SHP77 (cell line): Measurements from ENCODE around the gene SORCS1.
"Not testable (repeated sequence)": the region's sequence is repeated elsewhere in the genome, so short reads cannot be mapped to it uniquely, and the experiment has no call there.

Experiments used
- DNase-seq, 2 experiments: peaks; one replicate each; lab custom pipeline; 2025; lab: John Stamatoyannopoulos, UW

The SORCS1 gene

GRCh38 chr10:106942035-106942662 is 222.4 kb downstream of the SORCS1 start:
- DNase-seq: no peak

GRCh38 chr10:106941297-106942034 is 223.0 kb downstream of the SORCS1 start:
- no peak for DNase-seq

- DNase-seq: no peak
Observed at GRCh38 chr10:106938513-106938912, 226.0 kb downstream of the SORCS1 start.

GRCh38 chr10:106935978-106936451 is 228.5 kb downstream of the SORCS1 start:
- no peak for DNase-seq

GRCh38 chr10:106931853-106932249 is 232.7 kb downstream of the SORCS1 start:
- DNase-seq: no peak

GRCh38 chr10:106931159-106931852 is 233.2 kb downstream of the SORCS1 start:
- DNase-seq: no peak

- DNase-seq: no peak
Observed at GRCh38 chr10:106930751-106931150, 233.8 kb downstream of the SORCS1 start.

- DNase-seq: no peak
Observed at GRCh38 chr10:106929291-106929895, 235.1 kb downstream of the SORCS1 start.

- DNase-seq: not testable (repeated sequence)
Observed at GRCh38 chr10:106928151-106928550, 236.4 kb downstream of the SORCS1 start.

- no peak for DNase-seq
Observed at GRCh38 chr10:106925191-106925590, 239.3 kb downstream of the SORCS1 start.

- no peak for DNase-seq
Observed at GRCh38 chr10:106920538-106920937, 244.0 kb downstream of the SORCS1 start.

GRCh38 chr10:106919871-106920282 is 244.6 kb downstream of the SORCS1 start:
- DNase-seq: no peak

- no peak for DNase-seq
Observed at GRCh38 chr10:106917452-106918055, 247.0 kb downstream of the SORCS1 start.

GRCh38 chr10:106914016-106914415 is 250.5 kb downstream of the SORCS1 start:
- no peak for DNase-seq

GRCh38 chr10:106913348-106913747 is 251.2 kb downstream of the SORCS1 start:
- DNase-seq: no peak

- DNase-seq: no peak
Observed at GRCh38 chr10:106911096-106911495, 253.4 kb downstream of the SORCS1 start.

GRCh38 chr10:106910666-106911065 is 253.8 kb downstream of the SORCS1 start:
- no peak for DNase-seq

GRCh38 chr10:106908225-106908624 is 256.3 kb downstream of the SORCS1 start:
- DNase-seq: no peak

- DNase-seq: no peak
Observed at GRCh38 chr10:106904209-106904608, 260.3 kb downstream of the SORCS1 start.

- DNase-seq: no peak
Observed at GRCh38 chr10:106903180-106903579, 261.3 kb downstream of the SORCS1 start.

GRCh38 chr10:106900016-106900652 is 264.4 kb downstream of the SORCS1 start:
- no peak for DNase-seq

- no peak for DNase-seq
Observed at GRCh38 chr10:106898446-106898845, 266.1 kb downstream of the SORCS1 start.
